MCF 10A (cell line): Measurements from ENCODE around the gene CADM3. TPM values are rescaled to one million over a fixed set of nuclear protein-coding genes. Genes with fewer than 3 reads are reported as not detected.

Source experiments
- BruUV-seq: library from RNA; stranded (reverse); fragments of 400-500 nt; replicated peaks from 2 replicates; lab custom pipeline; 2021; lab: Mats Ljungman, UMichigan
- CTCF ChIA-PET: fragments of 300-600 bp; sonication (Branson Sonifier 250); formaldehyde crosslinking; extraction: SDS; loops from one replicate; lab custom pipeline; 2021; ENCODE audit warnings: antibody characterized with exemption, inconsistent platforms; lab: Yijun Ruan, JAX
- POLR2A ChIA-PET: fragments of 300-600, 350-650 bp; sonication (Branson Sonifier 250); formaldehyde crosslinking; extraction: SDS; loops from one replicate; lab custom pipeline; 2020; ENCODE audit warnings: antibody characterized with exemption, inconsistent platforms; lab: Yijun Ruan, JAX
- DNase-seq: peaks from one replicate; pipeline ENCODE4 v3.0.0-alpha.2; 2018; ENCODE audit not compliant: unreplicated experiment
- H3K27ac Mint-ChIP-seq: one replicate; pipeline ENCODE4 v1.8.0; 2022; ENCODE audit warnings: mild to moderate bottlenecking, low read depth, mixed read lengths; ENCODE audit not compliant: unreplicated experiment
- H3K27me3 Mint-ChIP-seq: one replicate; pipeline ENCODE4 v1.8.0; 2022; ENCODE audit warnings: mixed read lengths; ENCODE audit not compliant: insufficient read depth, unreplicated experiment
- H3K36me3 Mint-ChIP-seq: one replicate; pipeline ENCODE4 v1.8.0; 2022; ENCODE audit warnings: mild to moderate bottlenecking, moderate library complexity, mixed read lengths; ENCODE audit not compliant: insufficient read depth, unreplicated experiment
- H3K4me1 Mint-ChIP-seq: one replicate; pipeline ENCODE4 v1.8.0; 2022; ENCODE audit warnings: mixed read lengths; ENCODE audit not compliant: insufficient read depth, unreplicated experiment
- H3K4me3 Mint-ChIP-seq: one replicate; pipeline ENCODE4 v1.8.0; 2022; ENCODE audit warnings: mild to moderate bottlenecking, moderate library complexity, mixed read lengths; ENCODE audit not compliant: unreplicated experiment
- H3K9me3 Mint-ChIP-seq: one replicate; pipeline ENCODE4 v1.8.0; 2022; ENCODE audit warnings: mixed read lengths; ENCODE audit not compliant: unreplicated experiment
- CTCF ChIP-seq: fragments of 200-600 bp; IDR thresholded peaks from one replicate; pipeline ENCODE4 v1.8.0; 2022; ENCODE audit warnings: antibody characterized with exemption, mild to moderate bottlenecking; ENCODE audit not compliant: unreplicated experiment
- intact Hi-C: fragments of 100-400 bp; cut with micrococcal nuclease; formaldehyde crosslinking; loops from 2 replicates; pipeline ENCODE4 v1.14.1; 2022
- total RNA-seq: library from RNA; stranded (reverse); gene quantifications from 2 replicates; pipeline ENCODE4 v1.2.3, GENCODE V29; 2022

CADM3 gene
- total RNA-seq, 1 experiment from 2014 or later = 222 TPM

GRCh38 chr1:159152031-159152430 lies 19.4 kb upstream of the CADM3 start:
- ChIA-PET CTCF (interaction anchor here (0.5 to 7.3 kb wide), 14 partner anchors 8 to 855 kb away, joined by 3 to 35 read pairs (median 6); no protein-coding TSS in a partner anchor), POLR2A (interaction anchor here (0.6 to 0.8 kb wide), 3 partner anchors 9 to 789 kb away, joined by 3 to 4 read pairs (median 3); no protein-coding TSS in a partner anchor)
- DNase-seq = no peak
- Mint-ChIP-seq H3K9me3 (no peaks in the 10 kb centered on the region), H3K4me3 (no peak overlapping the region), H3K4me1 (peaks cover 7% of the 10 kb centered on the region), H3K27me3 (peaks cover 12% of the 10 kb centered on the region), H3K36me3 (no peaks in the 10 kb centered on the region), H3K27ac (no peak overlapping the region)
- intact Hi-C loops = no loop called here
- TF ChIP-seq CTCF = no peak
- no TSS peak for BruUV-seq

GRCh38 chr1:159161001-159161718 lies 10.3 kb upstream of the CADM3 start:
- CTCF ChIA-PET = interaction anchor here (0.6 to 14.1 kb wide), 93 partner anchors 9 to 1485 kb away, joined by 3 to 386 read pairs (median 4); partner anchors contain the start of genes ACKR1, DUSP23 and FCRL6
- no TSS peak for BruUV-seq
- intact Hi-C loops = loop anchor here (1.0 kb wide), 8 partner anchors 20 to 845 kb away; partner anchors contain the start of gene DUSP23
- Mint-ChIP-seq H3K27me3 (peaks cover 36% of the 10 kb centered on the region), H3K9me3 (no peaks in the 10 kb centered on the region), H3K27ac (peak overlapping the region; percentile 69), H3K4me3 (peak overlapping the region; percentile 43), H3K36me3 (no peaks in the 10 kb centered on the region), H3K4me1 (peaks cover 34% of the 10 kb centered on the region)
- TF ChIP-seq CTCF = peak; percentile 100
- POLR2A ChIA-PET = interaction anchor here (0.6 to 2.5 kb wide), 24 partner anchors 9 to 870 kb away, joined by 3 to 18 read pairs (median 4); partner anchors contain the start of genes CADM3, DUSP23, PIGM and TAGLN2
- peak; percentile 99 for DNase-seq

GRCh38 chr1:159161719-159162026 lies 9.7 kb upstream of the CADM3 start:
- intact Hi-C loops = loop anchor here (1.0 kb wide), 8 partner anchors 20 to 845 kb away; partner anchors contain the start of gene DUSP23
- Mint-ChIP-seq H3K27ac (peak overlapping the region; percentile 69), H3K27me3 (peaks cover 39% of the 10 kb centered on the region), H3K4me3 (peak overlapping the region; percentile 43), H3K36me3 (no peaks in the 10 kb centered on the region), H3K9me3 (no peaks in the 10 kb centered on the region), H3K4me1 (peaks cover 34% of the 10 kb centered on the region)
- POLR2A ChIA-PET = interaction anchor here (0.6 to 2.5 kb wide), 20 partner anchors 9 to 870 kb away, joined by 3 to 18 read pairs (median 5); partner anchors contain the start of genes CADM3, DUSP23, PIGM and TAGLN2
- CTCF ChIA-PET = interaction anchor here (0.6 to 14.1 kb wide), 71 partner anchors 9 to 1485 kb away, joined by 3 to 386 read pairs (median 5); partner anchors contain the start of genes ACKR1, DUSP23 and FCRL6
- no peak for TF ChIP-seq CTCF
- BruUV-seq = no TSS peak
- DNase-seq = no peak
